ENCODE measurements around the gene OR2G3.

DNA sequence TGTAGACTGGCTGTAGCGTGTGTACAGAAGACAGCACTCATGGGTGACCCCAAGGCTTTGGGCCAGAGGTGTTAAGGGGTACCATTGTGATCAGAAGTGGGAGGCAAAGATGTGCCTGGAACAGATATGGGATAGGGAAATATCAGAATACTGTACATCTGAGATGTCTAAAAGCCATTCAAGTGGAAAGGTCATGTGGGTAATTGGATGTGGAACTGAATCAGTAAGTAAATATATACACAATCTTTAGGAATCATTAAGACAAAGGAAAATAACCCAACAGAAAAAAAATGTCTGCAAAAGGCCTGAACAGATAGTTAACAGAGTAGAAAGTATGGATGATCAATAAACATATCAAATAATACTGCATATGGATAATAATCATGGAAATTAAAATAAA, 47.7 kb downstream of the OR2G3 start:
- TF ChIP-seq CEBPB (IDR thresholded peaks at IDR 0.05) (no peak), RAD21 (conservative IDR thresholded peaks at IDR 0.05 in 1 of 2, IDR thresholded peaks at IDR 0.05 in 1 of 2) (no peak), ZFP36 (IDR thresholded peaks at IDR 0.05; ENCODE audit: borderline replicate concordance, partially characterized antibody) (no peak)
- TF ChIP-seq, protein P1, sequence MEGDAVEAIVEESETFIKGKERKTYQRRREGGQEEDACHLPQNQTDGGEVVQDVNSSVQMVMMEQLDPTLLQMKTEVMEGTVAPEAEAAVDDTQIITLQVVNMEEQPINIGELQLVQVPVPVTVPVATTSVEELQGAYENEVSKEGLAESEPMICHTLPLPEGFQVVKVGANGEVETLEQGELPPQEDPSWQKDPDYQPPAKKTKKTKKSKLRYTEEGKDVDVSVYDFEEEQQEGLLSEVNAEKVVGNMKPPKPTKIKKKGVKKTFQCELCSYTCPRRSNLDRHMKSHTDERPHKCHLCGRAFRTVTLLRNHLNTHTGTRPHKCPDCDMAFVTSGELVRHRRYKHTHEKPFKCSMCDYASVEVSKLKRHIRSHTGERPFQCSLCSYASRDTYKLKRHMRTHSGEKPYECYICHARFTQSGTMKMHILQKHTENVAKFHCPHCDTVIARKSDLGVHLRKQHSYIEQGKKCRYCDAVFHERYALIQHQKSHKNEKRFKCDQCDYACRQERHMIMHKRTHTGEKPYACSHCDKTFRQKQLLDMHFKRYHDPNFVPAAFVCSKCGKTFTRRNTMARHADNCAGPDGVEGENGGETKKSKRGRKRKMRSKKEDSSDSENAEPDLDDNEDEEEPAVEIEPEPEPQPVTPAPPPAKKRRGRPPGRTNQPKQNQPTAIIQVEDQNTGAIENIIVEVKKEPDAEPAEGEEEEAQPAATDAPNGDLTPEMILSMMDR (IDR thresholded peaks at IDR 0.05) = no peak
- TF ChIP-seq, protein P2, sequence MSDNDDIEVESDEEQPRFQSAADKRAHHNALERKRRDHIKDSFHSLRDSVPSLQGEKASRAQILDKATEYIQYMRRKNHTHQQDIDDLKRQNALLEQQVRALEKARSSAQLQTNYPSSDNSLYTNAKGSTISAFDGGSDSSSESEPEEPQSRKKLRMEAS (IDR thresholded peaks at IDR 0.05) = no peak
